HS-27A (cell line): ENCODE data around the gene AMIGO3.
"Not testable (repeated sequence)": the region's sequence is repeated elsewhere in the genome, so short reads cannot be mapped to it uniquely, and the experiment has no call there.

Experiments used
- DNase-seq: peaks from one replicate; pipeline ENCODE4 v3.0.0-alpha.2; 2012; ENCODE audit warnings: low read depth, missing footprints

The AMIGO3 gene

GRCh38 chr3:49709852-49710251 is 9.6 kb downstream of the AMIGO3 start:
- DNase-seq = no peak

GRCh38 chr3:49707113-49707480 is 12.4 kb downstream of the AMIGO3 start:
- DNase-seq = no peak

GRCh38 chr3:49706456-49707112 is 12.9 kb downstream of the AMIGO3 start:
- no peak for DNase-seq

GRCh38 chr3:49705390-49705960 is 14.0 kb downstream of the AMIGO3 start:
- DNase-seq = no peak

GRCh38 chr3:49704629-49705028 is 14.9 kb downstream of the AMIGO3 start:
- no peak for DNase-seq

- DNase-seq = no peak
Measured at GRCh38 chr3:49703956-49704355, 15.5 kb downstream of the AMIGO3 start.

GRCh38 chr3:49703443-49703927 is 16.0 kb downstream of the AMIGO3 start:
- DNase-seq = no peak

GRCh38 chr3:49702672-49703071 is 16.8 kb downstream of the AMIGO3 start:
- DNase-seq = no peak

- DNase-seq = no peak
Measured at GRCh38 chr3:49701388-49702077, 18.0 kb downstream of the AMIGO3 start.

- no peak for DNase-seq
Measured at GRCh38 chr3:49700453-49701128, 18.9 kb downstream of the AMIGO3 start.

GRCh38 chr3:49700014-49700413 is 19.5 kb downstream of the AMIGO3 start:
- DNase-seq = no peak

GRCh38 chr3:49699281-49699979 is 20.1 kb downstream of the AMIGO3 start:
- no peak for DNase-seq

GRCh38 chr3:49695350-49696015 is 24.0 kb downstream of the AMIGO3 start:
- not testable (repeated sequence) for DNase-seq

- not testable (repeated sequence) for DNase-seq
Measured at GRCh38 chr3:49694409-49695070, 24.9 kb downstream of the AMIGO3 start.

GRCh38 chr3:49691481-49691880 is 28.0 kb downstream of the AMIGO3 start:
- not testable (repeated sequence) for DNase-seq

- not testable (repeated sequence) for DNase-seq
Measured at GRCh38 chr3:49690856-49691255, 28.6 kb downstream of the AMIGO3 start.

GRCh38 chr3:49689908-49690624 is 29.4 kb downstream of the AMIGO3 start:
- not testable (repeated sequence) for DNase-seq

GRCh38 chr3:49689046-49689907 is 30.2 kb downstream of the AMIGO3 start, which contains the start of the genes MST1 and RNF123:
Gene MST1 (minus strand): TSS chr3:49689474. CDS start chr3:49688691, 783 bp downstream.
Gene RNF123 (plus strand): TSS chr3:49689557. CDS start chr3:49691166, 1,609 bp downstream.
- peak; percentile 76 for DNase-seq
